WTC11 (cell line): ENCODE results near the gene KAZN. TPM values are rescaled to one million over a fixed set of nuclear protein-coding genes. Genes with fewer than 3 reads are reported as not detected.
A peak's percentile ranks its signal among the peaks of the same experiment; 100 is the strongest.

Experiments used
- ATAC-seq: fragments of 200-7000 bp; cut with Tn5 transposase; 2 replicates; pipeline ENCODE4 v1.10.0; 2021; ENCODE audit warnings: mild to moderate bottlenecking, moderate library complexity
- CTCF ChIA-PET: fragments of 300-600 bp; sonication (Branson Sonifier 250); formaldehyde crosslinking; loops from one replicate; lab custom pipeline; 2021; ENCODE audit warnings: antibody characterized with exemption; lab: Charles Lee
- POLR2A ChIA-PET: fragments of 350-600 bp; sonication (Branson Sonifier 250); formaldehyde crosslinking; loops from one replicate; lab custom pipeline; 2021; ENCODE audit warnings: antibody characterized with exemption; lab: Charles Lee
- DNase-seq: peaks from one replicate; pipeline ENCODE4 v3.0.0; 2021; ENCODE audit warnings: low spot score
- H3K27ac Mint-ChIP-seq: 2 replicates; pipeline ENCODE4 v1.8.0; 2021; ENCODE audit warnings: mixed read lengths
- H3K27me3 Mint-ChIP-seq: 2 replicates; pipeline ENCODE4 v1.8.0; 2021; ENCODE audit warnings: low read depth, mild to moderate bottlenecking, moderate library complexity, mixed read lengths
- H3K36me3 Mint-ChIP-seq: 2 replicates; pipeline ENCODE4 v1.8.0; 2021; ENCODE audit warnings: mixed read lengths
- H3K4me1 Mint-ChIP-seq: 2 replicates; pipeline ENCODE4 v1.8.0; 2022; ENCODE audit warnings: mixed read lengths
- H3K4me3 Mint-ChIP-seq: 2 replicates; pipeline ENCODE4 v1.8.0; 2021; ENCODE audit warnings: mild to moderate bottlenecking, moderate library complexity, mixed read lengths
- H3K9me3 Mint-ChIP-seq: 2 replicates; pipeline ENCODE4 v1.8.0; 2021; ENCODE audit warnings: mixed read lengths
- CREM ChIP-seq: sonication (generic); formaldehyde crosslinking; IDR thresholded peaks from 2 replicates; pipeline ENCODE4 v1.8.1; 2022; ENCODE audit warnings: mild to moderate bottlenecking, missing genetic modification reagents, moderate library complexity
- E2F5 ChIP-seq: sonication (generic); formaldehyde crosslinking; IDR thresholded peaks from 2 replicates; pipeline ENCODE4 v1.8.1; 2022; ENCODE audit warnings: mild to moderate bottlenecking, moderate library complexity, missing genetic modification reagents
- GABPB1 ChIP-seq: sonication (generic); formaldehyde crosslinking; IDR thresholded peaks from 2 replicates; pipeline ENCODE4 v1.8.1; 2023; ENCODE audit warnings: mild to moderate bottlenecking, missing genetic modification reagents
- GRHL2 ChIP-seq: fragments of 250-450 bp; sonication (Bioruptor Pico); IDR thresholded peaks from 2 replicates; pipeline ENCODE4 v1.8.0; 2022; ENCODE audit warnings: mild to moderate bottlenecking, moderate library complexity; ENCODE audit not compliant: insufficient replicate concordance, severe bottlenecking
- MXD4 ChIP-seq: fragments of 250-450 bp; sonication (Bioruptor Pico); IDR thresholded peaks from 2 replicates; pipeline ENCODE4 v1.8.0; 2021; ENCODE audit warnings: mild to moderate bottlenecking, moderate library complexity, borderline replicate concordance
- NFYB ChIP-seq: sonication (generic); formaldehyde crosslinking; conservative IDR thresholded peaks from 2 replicates; pipeline ENCODE4 v1.8.0; 2022; ENCODE audit warnings: low read depth, missing genetic modification reagents
- OVOL2 ChIP-seq: fragments of 250-450 bp; sonication (Bioruptor Pico); IDR thresholded peaks from 2 replicates; pipeline ENCODE4 v1.9.0; 2021; ENCODE audit warnings: mild to moderate bottlenecking, borderline replicate concordance
- SMAD4 ChIP-seq: sonication (generic); formaldehyde crosslinking; IDR thresholded peaks from 2 replicates; pipeline ENCODE4 v1.8.0; 2022; ENCODE audit warnings: mild to moderate bottlenecking, missing genetic modification reagents
- ZNF121 ChIP-seq: sonication (generic); formaldehyde crosslinking; IDR thresholded peaks from 2 replicates; pipeline ENCODE4 v1.8.0; 2023; ENCODE audit warnings: missing genetic modification reagents
- ZNF423 ChIP-seq: fragments of 250-450 bp; sonication (Bioruptor Pico); IDR thresholded peaks from 2 replicates; pipeline ENCODE4 v2.1.2; 2022; ENCODE audit warnings: mild to moderate bottlenecking, moderate library complexity
- total RNA-seq: library from RNA; stranded (reverse); gene quantifications from 3 replicates; pipeline ENCODE4 v1.2.3, GENCODE V29; 2021
- TF ChIP-seq, protein P1 (sequence below): fragments of 250-450 bp; sonication (Bioruptor Pico); IDR thresholded peaks from 2 replicates; pipeline ENCODE4 v1.9.0; 2021; ENCODE audit warnings: mild to moderate bottlenecking
- TF ChIP-seq, protein P2 (sequence below): fragments of 250-450 bp; sonication (Bioruptor Pico); conservative IDR thresholded peaks from 2 replicates; pipeline ENCODE4 v1.9.0; 2021; ENCODE audit warnings: mild to moderate bottlenecking
- TF ChIP-seq, protein P3 (sequence below): sonication (generic); formaldehyde crosslinking; IDR thresholded peaks from 2 replicates; pipeline ENCODE4 v1.8.1; 2022; ENCODE audit warnings: mild to moderate bottlenecking, missing genetic modification reagents, moderate library complexity, borderline replicate concordance
- TF ChIP-seq, protein P4 (sequence below): sonication (generic); formaldehyde crosslinking; IDR thresholded peaks from 2 replicates; pipeline ENCODE4 v1.8.1; 2023; ENCODE audit warnings: mild to moderate bottlenecking, missing genetic modification reagents, borderline replicate concordance

KAZN gene
- total RNA-seq, 1 experiment from 2014 or later: 19.9 TPM

DNA sequence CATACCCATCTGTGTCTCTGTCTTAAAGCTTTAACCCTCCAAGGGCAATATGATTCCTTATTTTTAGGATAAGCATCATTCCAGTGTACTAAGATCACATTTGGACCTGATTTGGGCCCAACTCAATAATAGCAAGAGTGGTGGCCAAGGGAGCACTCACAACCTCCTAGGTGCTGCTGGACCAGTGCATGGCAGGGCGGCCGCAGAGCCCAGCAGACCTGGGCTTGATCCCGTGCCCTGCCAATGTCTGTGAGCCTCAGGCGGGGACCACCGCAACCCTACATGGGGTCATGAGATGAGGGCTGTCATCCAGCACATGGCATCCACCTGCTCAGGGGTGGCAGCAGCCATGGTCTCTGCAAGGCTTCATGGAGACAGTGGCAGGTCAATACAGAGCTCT lies 353.3 kb downstream of the KAZN start (continued):
- TF ChIP-seq, protein P1, sequence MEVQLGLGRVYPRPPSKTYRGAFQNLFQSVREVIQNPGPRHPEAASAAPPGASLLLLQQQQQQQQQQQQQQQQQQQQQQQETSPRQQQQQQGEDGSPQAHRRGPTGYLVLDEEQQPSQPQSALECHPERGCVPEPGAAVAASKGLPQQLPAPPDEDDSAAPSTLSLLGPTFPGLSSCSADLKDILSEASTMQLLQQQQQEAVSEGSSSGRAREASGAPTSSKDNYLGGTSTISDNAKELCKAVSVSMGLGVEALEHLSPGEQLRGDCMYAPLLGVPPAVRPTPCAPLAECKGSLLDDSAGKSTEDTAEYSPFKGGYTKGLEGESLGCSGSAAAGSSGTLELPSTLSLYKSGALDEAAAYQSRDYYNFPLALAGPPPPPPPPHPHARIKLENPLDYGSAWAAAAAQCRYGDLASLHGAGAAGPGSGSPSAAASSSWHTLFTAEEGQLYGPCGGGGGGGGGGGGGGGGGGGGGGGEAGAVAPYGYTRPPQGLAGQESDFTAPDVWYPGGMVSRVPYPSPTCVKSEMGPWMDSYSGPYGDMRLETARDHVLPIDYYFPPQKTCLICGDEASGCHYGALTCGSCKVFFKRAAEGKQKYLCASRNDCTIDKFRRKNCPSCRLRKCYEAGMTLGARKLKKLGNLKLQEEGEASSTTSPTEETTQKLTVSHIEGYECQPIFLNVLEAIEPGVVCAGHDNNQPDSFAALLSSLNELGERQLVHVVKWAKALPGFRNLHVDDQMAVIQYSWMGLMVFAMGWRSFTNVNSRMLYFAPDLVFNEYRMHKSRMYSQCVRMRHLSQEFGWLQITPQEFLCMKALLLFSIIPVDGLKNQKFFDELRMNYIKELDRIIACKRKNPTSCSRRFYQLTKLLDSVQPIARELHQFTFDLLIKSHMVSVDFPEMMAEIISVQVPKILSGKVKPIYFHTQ (CRISPR knock-in tag): no peak
- TF ChIP-seq, protein P2, sequence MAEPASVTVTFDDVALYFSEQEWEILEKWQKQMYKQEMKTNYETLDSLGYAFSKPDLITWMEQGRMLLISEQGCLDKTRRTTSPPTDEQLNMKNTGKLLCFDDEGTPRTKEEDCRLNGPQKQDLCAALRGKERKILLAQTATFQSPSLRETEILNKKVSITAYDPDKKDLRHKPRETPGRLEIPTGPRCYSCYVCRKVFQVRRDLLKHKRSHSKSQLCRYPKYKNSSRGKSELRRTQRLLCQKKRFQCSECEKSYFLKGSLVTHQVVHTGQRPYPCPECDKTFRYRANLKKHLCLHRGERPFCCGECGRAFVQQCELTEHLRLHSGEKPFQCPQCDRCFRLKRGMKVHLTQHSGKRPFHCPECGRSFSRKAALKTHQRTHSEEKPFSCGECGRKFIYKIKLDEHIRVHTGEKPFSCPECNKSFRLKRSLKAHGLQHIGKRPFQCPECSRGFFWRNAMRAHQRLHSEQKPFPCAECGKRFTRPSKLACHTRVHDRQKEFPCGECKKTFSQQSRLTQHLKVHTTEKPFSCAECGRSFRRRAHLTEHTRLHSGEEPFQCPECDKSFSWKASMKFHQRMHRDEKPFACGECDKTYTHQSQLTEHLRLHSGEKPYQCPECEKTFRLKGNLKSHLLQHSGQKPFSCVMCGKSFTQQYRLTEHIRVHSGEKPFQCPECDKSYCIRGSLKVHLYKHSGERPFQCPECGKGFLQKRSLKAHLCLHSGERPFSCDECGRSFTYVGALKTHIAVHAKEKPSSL (CRISPR knock-in tag): no peak
- TF ChIP-seq GRHL2 (CRISPR knock-in tag) (no peak), OVOL2 (CRISPR knock-in tag) (no peak)
- TF ChIP-seq, protein P3, sequence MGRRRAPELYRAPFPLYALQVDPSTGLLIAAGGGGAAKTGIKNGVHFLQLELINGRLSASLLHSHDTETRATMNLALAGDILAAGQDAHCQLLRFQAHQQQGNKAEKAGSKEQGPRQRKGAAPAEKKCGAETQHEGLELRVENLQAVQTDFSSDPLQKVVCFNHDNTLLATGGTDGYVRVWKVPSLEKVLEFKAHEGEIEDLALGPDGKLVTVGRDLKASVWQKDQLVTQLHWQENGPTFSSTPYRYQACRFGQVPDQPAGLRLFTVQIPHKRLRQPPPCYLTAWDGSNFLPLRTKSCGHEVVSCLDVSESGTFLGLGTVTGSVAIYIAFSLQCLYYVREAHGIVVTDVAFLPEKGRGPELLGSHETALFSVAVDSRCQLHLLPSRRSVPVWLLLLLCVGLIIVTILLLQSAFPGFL: no peak

DNA sequence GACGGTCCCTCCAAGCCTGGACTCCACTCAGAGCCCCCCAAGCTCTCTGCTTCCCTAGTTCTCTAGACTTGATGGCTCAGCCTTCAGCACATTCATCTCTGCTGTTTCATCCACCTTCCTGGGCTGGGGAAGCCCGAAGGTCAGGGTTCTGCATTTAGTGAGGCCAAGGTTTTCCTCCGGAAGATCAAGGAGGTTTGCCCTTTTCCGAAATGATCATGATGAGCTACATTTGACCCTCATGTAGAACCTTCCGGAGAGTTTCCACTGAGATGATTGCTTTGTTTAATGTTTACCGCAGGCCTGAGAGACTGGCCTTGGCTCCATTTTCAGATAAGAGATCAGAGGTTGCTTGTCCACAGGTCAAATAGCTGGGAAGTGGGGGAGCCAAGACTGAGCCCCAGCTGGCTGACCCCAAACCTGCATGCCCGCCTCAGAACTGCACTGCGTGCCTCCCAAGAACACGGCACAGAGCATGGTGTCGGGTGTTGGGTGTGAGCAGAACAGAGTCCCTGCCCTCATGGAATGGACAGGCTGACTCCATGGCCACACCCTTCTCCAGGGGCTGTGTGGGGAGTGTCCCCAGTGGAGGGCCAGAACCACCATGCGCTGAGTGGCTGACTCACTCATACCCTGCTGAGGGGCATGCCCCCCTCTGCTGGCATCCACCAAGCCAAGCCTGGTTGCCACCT lies 354.3 kb downstream of the KAZN start:
- POLR2A ChIA-PET: no interaction called here

DNA sequence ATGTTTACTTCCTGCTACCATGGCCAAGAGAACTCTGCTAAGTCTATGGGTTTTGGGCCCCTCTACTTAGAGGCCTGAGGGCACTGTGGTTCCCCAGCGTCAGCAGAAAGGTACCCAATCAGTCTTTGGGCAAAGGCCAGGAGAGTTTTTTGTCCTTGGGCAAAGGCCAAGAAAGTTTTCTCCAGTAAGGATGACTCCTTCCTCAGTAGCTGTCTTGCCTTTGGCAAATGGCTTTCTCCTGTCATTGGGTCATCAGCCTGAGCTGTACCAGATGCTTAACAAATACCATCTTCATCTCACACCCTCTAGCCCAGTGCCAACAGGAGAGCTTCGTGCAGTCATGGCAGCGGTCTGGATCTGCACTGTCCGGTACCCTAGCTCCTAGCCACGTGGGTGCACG lies 355.7 kb downstream of the KAZN start:
- H3K9me3 Mint-ChIP-seq: no peaks in the 10 kb centered on the region
- 0 out of 2 replicates have a peak, but pooled peaks cover 4% of the 10 kb centered on the region for H3K36me3 Mint-ChIP-seq
- no peaks in the 10 kb centered on the region for H3K27me3 Mint-ChIP-seq
- ATAC-seq: no peak
- TF ChIP-seq ZNF121 (CRISPR knock-in tag) (no peak), NFYB (no peak), SMAD4 (CRISPR knock-in tag) (no peak), E2F5 (CRISPR knock-in tag) (no peak), CREM (CRISPR knock-in tag) (no peak), MXD4 (CRISPR knock-in tag) (no peak)
- TF ChIP-seq, protein P4, sequence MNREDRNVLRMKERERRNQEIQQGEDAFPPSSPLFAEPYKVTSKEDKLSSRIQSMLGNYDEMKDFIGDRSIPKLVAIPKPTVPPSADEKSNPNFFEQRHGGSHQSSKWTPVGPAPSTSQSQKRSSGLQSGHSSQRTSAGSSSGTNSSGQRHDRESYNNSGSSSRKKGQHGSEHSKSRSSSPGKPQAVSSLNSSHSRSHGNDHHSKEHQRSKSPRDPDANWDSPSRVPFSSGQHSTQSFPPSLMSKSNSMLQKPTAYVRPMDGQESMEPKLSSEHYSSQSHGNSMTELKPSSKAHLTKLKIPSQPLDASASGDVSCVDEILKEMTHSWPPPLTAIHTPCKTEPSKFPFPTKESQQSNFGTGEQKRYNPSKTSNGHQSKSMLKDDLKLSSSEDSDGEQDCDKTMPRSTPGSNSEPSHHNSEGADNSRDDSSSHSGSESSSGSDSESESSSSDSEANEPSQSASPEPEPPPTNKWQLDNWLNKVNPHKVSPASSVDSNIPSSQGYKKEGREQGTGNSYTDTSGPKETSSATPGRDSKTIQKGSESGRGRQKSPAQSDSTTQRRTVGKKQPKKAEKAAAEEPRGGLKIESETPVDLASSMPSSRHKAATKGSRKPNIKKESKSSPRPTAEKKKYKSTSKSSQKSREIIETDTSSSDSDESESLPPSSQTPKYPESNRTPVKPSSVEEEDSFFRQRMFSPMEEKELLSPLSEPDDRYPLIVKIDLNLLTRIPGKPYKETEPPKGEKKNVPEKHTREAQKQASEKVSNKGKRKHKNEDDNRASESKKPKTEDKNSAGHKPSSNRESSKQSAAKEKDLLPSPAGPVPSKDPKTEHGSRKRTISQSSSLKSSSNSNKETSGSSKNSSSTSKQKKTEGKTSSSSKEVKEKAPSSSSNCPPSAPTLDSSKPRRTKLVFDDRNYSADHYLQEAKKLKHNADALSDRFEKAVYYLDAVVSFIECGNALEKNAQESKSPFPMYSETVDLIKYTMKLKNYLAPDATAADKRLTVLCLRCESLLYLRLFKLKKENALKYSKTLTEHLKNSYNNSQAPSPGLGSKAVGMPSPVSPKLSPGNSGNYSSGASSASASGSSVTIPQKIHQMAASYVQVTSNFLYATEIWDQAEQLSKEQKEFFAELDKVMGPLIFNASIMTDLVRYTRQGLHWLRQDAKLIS (CRISPR knock-in tag): no peak
- ChIA-PET POLR2A (no interaction called here), CTCF (interaction anchor here (0.8 kb wide), 1 partner anchor 82 kb away, joined by 3 read pairs; no protein-coding TSS in a partner anchor)
- no peak overlapping the region for H3K4me3 Mint-ChIP-seq
- no peak for DNase-seq
- H3K27ac Mint-ChIP-seq: no peak overlapping the region
- peaks cover 34% of the 10 kb centered on the region for H3K4me1 Mint-ChIP-seq

More for the DNA sequence above, 354.3 kb downstream of the KAZN start:
- H3K36me3 Mint-ChIP-seq: 0 out of 2 replicates have a peak, but pooled peaks cover 4% of the 10 kb centered on the region
- 0 out of 2 replicates have a peak, but pooled peaks cover 3% of the 10 kb centered on the region for H3K9me3 Mint-ChIP-seq
- no peak for DNase-seq
- H3K4me1 Mint-ChIP-seq: peaks cover 30% of the 10 kb centered on the region
- no peak overlapping the region for H3K27ac Mint-ChIP-seq
- TF ChIP-seq ZNF423 (CRISPR knock-in tag) (no peak), ZNF121 (CRISPR knock-in tag) (no peak), GABPB1 (CRISPR knock-in tag) (0 out of 2 replicates have a peak, but pooled peaks have one; percentile 52)
- TF ChIP-seq, all 79 proteins: peak for 1
- CTCF ChIA-PET: no interaction called here
- Mint-ChIP-seq H3K4me3 (no peak overlapping the region), H3K27me3 (no peaks in the 10 kb centered on the region)
- ATAC-seq: no peak
